ENCODE data around the gene RRM1.

DNA sequence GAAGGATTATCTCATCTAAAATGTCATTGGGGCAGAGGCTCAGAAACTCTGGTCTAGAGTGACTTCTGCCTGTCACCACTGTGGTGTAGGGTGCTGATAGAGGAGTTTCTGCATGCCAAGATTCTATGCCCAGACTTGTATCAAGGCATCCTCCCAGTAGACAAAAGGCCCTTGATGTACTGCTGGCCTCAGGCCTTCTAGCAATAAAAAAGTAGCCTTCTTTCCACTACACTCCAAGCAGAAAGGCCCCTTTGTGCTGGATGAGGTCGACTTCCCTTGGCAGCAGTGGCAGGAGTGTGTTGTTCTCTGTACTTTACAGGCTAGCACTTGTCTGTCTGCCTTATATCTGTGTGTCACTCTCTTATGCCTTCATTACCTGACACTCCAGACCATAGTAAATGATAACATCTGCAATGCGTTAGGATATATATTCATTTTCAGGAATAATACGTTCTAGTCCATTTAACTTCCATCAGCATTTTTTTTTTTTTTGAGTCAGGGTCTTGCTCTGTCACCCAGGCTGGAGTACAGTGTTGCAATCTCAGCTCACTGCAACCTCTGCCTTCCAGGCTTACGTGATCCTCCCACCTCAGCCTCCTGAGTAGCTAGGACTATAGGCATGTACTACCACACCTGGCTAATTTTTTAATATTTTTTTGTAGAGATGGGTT lies 49.5 kb upstream of the RRM1 start:
- TF ChIP-seq ZNF274 (IDR thresholded peaks at IDR 0.05; ENCODE audit: low read depth, low read length) = no peak
- no peak for TF ChIP-seq SUZ12 (IDR thresholded peaks at IDR 0.05; ENCODE audit: extremely low read depth, insufficient read depth, insufficient read length)
- no peak for TF ChIP-seq YY1 (IDR thresholded peaks at IDR 0.05; ENCODE audit: insufficient read depth, insufficient read length)

All from NT2/D1 (cell line).